HG02642 (cell line): ENCODE results near the gene SLC26A1.

Source experiments
- ATAC-seq: cut with Tn5 transposase; IDR thresholded peaks from one replicate; pipeline ENCODE4 v1.9.1; 2021; ENCODE audit warnings: mild to moderate bottlenecking; ENCODE audit not compliant: unreplicated experiment, poor library complexity

SLC26A1 gene

DNA sequence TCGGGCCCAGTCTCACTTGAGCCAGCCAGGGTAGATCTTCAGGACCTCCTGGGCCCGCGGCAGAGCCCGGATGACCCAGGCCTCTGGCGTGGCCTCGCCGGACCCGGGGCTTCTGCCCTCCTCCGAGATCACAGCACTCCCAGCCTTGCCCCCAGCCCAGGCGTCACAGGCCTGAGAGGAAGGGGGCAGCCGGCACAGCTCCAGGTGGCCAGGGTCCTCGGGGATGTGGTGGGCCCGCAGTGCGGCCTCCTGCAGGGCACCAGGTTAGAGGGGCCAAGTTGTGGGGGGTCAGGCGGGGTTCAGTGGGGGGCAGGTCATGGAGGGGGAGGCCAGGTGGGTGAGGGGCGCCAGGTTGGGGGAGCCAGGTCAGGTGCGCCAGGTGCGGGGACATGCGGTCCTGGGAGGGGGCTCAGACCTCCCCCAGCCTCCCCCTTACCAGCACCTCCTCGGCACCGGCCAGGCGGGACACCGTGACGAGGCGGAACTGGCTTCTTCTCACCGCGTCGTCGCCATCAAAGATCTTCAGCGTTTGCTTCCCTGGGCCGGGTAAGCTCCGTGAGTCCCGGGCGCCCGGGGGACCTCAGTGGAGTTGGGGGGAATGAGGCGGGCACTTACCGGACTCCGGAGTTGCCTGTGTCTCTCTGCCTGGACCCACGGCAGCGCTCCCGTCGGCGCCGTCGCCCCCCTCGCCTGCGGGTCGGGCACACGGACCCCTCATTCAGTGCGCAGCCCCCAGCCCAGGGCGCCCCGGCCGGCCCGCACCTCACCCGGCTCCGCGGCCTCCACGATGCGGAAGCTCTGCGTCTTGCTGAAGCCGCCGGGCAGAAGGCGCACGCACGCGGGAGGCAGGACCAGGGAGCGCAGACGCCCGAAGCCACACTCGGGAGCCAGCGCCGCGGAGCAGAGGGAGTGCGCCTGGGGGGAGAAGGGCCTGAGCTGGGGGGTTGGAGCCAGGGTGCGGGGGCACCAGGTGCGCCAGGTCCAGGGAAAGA is 25.8 kb downstream of the SLC26A1 start:
- no peak for ATAC-seq

DNA sequence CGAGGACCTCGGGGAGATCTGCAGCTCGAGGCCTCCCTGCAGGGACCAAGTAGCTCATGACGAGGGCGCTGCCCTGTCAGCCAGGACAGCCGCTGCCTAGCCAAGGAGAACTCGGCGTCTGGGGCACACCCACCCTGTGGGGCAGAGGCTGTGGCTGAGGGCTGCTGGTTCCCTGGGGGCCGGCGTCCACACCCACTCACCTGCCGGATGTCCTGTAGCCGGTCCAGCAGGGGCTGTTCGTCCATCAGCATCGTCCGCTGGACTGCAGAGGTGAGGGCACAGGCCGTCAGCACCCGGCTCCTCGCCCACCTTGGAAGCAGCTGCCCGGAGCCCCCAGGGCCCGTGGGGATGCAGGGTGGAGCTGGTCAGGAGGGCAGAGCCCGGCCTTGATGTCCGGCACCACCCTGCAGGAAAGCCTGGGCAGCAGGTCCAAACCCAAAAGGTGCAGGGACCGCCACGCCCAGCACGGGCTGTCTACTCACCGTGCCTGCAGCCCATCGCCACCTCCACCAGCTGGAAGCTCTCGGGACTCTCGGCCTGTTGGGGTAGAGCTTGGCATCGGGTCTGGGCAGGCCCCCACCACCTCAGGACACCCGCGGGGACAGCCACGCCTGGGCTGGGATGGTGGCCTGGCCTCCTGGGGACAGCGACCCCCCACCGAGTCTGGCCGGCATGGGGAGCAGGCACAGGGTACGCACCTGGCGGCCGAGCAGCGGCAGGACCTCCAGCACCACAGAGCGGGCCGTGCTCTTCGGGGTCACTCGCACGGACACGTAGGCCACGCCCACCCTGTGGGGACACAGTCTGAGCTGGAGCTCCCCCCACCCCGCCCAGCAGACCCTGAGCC is 26.7 kb downstream of the SLC26A1 start:
- ATAC-seq: no peak

DNA sequence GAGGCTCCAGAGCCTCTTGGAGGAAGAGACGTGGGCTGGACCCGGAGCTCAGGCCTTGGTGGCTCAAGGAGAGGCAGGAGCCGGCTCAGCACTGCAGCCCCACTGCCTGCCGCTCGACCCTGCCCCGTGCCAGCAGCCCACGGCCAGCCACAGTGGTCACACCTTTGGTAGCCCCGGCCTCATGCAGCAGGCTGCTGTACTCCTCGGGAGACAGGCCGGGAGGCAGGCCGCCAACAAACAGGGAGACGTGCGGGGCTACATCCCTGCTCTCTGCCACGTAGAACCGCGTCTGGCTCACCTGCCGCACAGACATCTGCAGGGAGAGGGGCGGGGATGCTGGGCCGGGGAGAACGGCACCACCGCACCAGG is 27.5 kb downstream of the SLC26A1 start:
- ATAC-seq: no peak

DNA sequence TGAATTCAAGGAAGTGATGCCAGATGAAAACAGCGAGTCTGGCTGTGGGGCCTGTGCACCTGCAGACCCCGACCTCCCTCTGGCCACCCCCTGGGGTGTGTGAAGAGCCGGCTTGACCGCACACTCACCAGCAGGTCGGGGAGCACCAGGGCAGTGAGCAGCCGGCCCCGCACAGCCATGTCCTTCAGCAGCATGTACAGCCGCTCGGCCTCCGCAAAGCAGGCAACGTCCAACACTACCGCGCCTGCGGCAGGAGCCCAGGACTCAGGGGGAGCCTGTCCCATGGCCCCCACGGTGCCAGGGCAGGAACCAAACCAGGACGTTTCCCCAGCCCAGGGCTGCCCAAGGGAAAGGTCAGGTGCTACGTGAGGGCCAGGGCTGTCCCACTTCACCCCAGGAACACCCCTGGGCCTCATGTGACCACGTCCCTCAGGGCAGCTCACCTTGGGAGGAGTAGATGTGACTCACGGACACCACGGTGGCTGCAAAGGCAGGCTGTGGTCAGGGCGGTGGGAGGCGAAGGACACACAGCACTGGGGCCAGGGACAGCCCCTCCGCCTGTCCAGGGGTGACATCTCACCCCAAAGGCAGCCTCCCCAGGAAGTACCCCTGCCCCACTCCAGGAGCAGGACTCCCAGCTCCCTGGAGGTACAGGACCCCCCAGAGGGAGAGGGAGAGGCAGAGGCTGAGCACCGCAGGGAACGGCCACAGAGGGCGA is 28.0 kb downstream of the SLC26A1 start:
- ATAC-seq: no peak

DNA sequence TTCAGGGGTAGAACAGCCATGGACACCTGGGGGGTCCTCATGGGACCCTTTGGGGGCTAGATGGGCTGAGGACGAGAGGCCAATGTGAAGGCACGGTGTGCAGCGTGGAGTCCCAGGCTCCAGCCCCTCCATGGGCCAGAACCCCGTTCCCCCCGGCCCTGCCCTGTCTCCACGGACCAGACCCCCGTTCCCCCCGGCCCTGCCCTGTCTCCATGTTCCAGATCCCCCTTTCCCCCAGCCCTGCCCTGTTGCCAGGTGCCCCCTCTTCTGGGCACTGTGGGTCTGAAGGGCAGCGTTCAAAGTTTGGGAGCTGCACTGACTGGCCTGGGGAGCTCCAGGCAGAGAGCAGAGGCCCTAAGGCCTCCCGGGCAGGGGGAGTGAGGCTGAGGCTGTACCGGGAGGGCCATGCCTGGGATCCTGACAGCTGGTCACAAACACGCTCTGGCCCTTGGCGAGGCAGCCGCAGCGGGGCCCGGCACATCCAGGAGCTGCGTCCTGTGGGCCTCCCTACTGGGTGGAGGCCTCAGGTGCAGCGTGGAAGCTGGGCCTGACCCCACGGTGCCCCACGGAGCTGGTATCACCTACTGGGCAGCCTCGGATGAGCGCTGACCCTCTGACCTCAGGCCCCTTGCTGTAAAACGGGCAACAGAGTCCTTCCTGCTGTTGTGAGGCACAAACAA is 28.7 kb downstream of the SLC26A1 start:
- no peak for ATAC-seq

DNA sequence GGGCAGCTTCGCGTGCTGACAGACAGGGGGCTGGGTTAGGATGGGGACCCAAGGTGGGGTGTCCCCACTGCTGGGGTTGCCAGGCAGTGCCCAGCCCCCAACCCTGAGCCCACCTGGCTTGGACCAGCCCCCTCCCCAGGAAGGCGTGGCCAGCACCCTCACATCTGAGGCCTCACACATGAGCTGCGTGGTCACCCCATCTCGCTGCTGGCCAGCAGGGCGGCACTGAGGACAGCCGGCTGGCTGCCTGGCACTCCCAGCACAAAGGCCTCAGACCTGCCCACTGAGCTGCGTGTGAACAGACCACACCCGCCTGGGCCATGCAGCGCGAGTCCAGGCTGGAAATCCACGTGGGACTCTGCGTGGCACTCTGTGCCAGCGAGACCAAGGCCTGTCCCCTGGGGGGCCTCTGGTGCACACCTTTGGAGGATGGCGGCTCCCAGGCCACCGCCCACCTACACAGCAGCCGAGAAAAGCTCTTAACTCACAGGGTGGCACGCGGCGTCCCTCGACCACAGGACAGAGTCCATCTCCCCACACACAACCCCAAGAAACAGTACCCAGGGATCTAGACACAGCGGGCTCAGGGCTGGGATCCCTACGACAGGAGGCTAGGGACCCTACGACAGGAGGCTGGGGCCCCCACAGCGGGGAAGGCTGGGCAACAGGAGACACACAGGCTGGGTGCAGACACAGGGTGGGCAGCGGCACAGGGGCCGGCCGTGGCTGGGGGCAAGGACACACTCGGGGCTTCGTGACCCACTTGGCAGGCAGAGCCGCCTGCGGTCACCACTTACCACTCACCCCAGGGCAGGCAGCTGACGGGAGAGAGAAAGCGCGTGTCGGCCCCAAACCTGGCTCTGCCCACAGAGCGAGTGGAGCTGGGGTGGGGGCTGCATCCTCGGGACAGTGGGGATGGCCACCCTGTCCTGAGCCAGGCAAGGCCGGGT is 29.7 kb downstream of the SLC26A1 start:
- no peak for ATAC-seq

DNA sequence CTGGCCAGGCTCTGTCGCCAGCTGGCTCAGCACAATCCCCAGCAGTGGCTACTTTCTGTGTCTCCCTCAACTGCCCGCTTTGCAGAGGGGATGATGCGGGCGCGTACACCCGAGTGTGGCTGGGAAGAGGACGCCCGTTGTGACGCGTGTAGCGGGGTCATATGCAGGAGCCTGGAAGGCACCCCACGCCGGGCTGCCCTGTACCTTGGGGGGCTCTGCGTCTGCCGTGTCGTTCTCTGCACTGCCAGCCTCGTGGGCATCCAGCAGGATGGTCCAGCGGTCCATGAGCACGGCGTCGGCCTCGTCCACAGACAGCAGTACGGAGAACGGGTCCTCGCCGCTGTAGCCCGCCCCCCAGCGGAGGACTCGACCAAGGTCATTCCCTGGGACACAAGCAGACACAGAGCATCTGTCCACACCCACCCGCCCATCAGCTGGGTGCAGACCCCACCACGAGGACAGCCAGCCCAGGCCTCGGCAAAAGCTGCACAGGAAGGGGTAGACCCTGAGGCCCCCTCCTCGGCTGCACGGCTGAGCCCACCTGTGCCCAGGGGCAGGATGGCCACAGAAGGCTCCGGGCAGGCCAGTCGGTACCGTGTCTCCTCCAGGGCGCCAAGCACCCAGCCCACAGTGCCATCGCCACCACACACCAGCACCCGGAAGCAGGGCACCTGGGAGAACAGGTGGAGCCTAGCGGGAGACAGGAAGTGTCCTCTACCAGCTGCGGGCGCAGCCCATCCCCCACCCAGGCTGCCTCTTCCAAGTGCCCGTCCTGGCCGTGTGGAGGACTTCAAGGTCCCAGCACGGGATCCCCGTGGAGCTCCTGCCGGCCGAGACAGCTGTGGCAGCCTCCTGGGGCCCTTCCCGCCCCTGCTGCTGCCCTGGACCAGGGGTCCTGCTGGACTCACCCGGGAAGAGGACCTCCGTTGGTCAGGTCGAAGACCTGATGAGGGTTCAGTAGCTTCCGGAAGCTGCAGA is 30.7 kb downstream of the SLC26A1 start:
- ATAC-seq: no peak

DNA sequence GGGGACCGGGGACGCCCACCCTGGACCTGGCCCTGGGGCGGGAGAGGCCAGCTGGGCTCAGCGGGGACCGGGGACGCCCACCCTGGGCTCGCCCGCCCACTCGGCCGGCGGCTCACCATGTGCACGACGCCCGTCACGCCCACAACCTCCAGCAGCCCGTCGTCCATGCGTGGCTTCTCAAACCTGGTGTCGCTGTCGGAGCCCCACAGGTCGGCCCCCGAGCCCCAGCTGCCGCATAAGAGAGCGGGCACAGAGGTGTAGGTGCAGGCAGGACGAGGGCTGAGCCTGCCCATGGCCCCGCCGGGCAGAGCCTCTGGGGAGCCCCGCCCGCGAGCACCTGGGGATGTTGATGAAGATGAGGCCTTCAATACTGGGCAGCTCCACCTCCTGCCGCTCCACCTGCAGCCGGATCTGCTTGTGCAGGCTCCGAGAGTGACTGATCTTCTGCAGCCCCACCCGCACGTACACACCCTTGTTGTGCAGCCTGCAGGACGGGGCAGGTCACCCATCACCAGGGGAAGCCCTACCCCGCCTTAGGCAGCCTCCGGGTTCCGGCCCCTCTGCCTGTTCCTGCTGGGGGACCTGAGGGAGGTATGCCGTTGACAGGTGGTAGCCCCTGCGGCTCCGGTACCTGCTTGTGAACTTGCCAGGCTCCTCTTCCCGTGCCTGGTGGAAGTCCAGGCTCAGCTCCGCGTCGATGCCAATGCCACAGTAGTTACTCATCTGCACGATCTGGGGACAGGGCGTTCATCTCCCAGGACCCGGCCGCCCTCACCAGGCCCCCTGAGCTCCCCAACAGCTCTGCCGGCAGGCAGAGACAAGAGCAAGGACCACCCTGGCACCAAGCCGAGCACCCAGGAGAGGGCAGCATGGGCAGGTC is 31.6 kb downstream of the SLC26A1 start:
- ATAC-seq: no peak

DNA sequence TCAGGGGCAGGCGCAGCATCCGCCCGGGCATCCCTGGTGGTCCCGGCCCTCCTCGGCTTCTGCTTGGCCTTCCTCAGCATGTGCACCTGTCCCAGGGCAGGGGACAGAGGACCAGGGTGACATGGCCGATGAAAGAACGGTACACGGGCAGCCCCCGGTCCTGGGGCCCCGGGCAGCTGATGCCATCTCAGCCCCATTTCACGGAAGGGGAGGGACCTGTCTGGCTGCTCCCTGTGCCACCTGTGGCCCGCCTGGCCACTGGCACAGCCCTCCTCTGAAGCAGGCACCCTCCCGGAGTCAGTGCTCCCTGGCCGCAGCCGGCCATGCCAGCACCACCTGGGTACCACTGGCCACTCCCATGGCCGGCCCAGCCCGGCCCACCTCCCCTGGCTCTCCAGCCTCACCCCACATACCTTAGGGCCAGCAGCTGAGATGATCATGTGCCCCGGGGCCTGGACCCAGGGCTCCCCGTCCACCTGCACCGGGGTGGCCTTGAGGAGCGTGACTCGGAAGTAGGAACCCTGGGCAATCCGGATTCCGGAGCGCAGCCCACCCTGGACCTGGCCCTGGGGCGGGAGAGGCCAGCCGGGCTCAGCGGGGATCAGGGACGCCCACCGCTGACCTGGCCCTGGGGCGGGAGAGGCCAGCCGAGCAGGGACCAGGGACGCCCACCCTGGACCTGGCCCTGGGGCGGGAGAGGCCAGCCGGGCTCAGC is 32.4 kb downstream of the SLC26A1 start:
- ATAC-seq: no peak

DNA sequence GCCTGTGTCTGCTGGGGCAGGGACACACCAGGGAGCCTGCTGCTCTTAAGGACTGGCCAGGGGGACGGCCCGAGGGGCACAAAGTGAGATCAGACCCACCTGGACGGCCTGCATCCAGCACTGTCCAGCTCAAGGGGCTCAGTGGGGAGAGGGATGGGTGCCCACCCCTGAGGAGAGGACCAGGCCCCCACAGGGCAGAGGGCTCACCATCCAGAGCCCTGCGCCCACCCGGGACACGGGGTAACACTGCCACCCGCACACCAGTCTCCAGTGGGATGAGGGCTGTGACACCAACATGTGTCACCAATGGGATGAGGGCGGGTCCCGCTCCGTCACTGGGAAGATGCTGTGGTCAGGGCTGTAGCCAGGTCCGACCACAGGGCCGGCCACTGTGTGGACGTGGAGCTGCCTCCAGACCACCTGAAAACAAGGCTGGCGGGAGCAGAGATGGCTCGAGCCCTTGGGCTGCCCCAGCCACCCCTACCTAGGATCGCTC is 33.0 kb downstream of the SLC26A1 start:
- no peak for ATAC-seq

DNA sequence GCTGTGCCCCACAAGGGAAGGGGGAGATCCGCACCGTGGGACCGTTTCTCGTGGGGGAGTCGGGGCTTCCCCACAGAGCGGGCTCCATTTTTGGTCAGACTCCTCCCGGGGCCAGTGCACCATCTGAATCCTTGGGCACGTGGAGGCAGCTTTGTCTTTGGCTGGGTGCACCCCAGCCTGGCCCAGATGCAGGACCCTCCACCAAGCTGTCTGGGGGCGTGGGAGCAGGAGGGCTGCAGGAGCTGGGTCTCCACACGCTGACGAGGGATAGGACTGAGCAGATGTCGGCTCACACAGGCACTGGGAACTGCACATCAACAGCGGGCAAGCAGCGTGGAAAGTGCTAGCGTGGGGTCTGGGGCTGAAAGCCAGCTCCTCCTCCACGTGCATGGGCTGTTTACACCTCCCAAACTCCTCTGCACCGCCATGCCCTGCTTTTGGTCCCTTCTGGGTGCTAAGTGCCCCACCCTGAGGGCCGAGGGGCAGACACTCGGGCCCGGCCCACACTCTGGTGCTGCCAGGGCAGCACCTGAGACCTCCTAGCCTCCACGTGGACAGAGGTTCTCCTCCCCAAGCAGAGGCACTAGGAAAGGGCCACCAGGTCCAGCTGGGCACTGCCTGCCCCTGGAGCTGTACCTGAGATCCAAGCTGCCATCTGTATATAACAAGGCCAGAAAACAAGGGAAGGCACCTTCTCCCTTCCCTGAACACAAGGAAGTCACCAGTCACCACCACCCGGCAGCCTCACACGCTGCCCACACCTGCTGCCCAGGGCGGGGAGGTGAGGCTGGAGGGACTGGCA is 33.7 kb downstream of the SLC26A1 start:
- ATAC-seq: no peak

DNA sequence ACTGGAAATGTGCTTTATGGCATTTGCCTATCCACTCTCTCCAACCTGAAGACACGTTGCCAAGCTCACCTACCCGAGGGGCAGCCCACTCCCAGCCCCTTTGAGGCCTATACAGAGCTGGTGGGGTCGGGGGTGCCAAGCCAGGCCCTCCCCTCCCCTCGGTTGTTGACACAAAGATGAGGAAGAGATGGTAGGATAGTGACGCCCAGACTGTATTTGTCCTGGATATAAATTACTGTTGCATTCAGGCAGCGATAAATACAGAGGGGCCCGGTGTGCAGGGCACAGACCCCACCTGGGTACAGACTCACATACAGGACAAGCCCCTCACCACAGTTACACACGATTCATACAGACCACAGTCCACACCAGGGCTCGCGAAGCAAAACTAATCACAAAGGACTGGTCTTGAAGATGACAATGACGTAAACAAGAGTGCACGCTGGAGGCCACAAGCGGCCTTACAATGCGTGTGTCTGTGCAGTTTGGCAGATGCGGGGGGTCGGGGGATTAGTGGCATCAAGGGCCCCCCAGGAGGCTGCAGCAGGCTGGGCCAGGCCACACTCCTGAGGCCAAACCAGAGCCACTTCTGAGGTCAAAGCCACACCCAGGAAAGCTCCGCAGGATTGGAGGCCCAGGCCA is 34.4 kb downstream of the SLC26A1 start:
- no peak for ATAC-seq

DNA sequence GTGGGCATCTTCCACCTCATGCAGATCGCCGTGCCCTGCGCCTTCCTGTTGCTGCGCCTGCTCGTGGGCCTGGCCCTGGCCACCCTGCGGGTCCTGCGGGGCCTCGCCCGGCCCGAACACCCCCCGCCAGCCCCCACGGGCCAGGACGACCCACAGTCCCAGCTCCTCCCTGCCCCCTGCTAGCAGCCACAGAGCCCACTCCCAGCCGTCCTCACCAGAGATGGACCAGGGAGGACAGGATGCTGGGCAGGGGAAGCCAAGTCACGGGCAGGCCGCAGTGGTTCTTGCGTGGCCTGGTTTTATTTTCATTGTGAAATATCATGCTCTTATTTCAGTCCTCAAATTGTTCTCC is 34.9 kb downstream of the SLC26A1 start:
- ATAC-seq: no peak

DNA sequence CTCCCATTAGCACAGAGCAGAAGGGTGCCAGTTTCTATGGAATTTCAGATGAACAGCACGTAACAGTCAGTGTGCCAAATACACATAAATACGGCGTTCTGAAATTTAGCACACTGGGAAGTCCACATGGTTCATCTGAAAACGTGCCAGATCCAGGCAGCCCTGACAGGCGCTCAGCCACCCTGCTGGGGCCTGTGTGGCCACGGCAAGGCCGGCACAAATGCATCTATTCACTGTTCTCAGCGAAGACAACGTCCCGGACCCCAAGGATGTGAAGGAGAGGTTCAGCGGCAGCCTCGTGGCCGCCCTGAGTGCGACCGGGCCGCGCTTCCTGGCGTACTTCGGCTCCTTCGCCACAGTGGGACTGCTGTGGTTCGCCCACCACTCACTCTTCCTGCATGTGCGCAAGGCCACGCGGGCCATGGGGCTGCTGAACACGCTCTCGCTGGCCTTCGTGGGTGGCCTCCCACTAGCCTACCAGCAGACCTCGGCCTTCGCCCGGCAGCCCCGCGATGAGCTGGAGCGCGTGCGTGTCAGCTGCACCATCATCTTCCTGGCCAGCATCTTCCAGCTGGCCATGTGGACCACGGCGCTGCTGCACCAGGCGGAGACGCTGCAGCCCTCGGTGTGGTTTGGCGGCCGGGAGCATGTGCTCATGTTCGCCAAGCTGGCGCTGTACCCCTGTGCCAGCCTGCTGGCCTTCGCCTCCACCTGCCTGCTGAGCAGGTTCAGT is 35.5 kb downstream of the SLC26A1 start:
- no peak for ATAC-seq
